Panc1 (cell line): ENCODE data around the gene HTR3C. TPM values are rescaled to one million over a fixed set of nuclear protein-coding genes. Genes with fewer than 3 reads are reported as not detected.

ENCODE experiments used
- ATAC-seq: fragments of 200-7000 bp; cut with Tn5 transposase; 2 replicates; pipeline ENCODE4 v1.9.1; 2020; ENCODE audit warnings: mild to moderate bottlenecking, moderate library complexity
- BruUV-seq: library from RNA; stranded (reverse); fragments of 400-500 nt; replicated peaks from 2 replicates; lab custom pipeline; 2021; lab: Mats Ljungman, UMichigan
- CTCF ChIA-PET: fragments of 300-600 bp; sonication (Branson Sonifier 250); formaldehyde crosslinking; loops from one replicate; lab custom pipeline; 2022; ENCODE audit warnings: antibody characterized with exemption; lab: Charles Lee
- POLR2A ChIA-PET: fragments of 300-600 bp; sonication (Branson Sonifier 250); formaldehyde crosslinking; loops from one replicate; lab custom pipeline; 2022; ENCODE audit warnings: antibody characterized with exemption; lab: Charles Lee
- DNase-seq: peaks from one replicate; pipeline ENCODE4 v3.0.0-alpha.2; 2010; ENCODE audit warnings: low read depth, low spot score
- H3K27ac ChIP-seq: 2 replicates; pipeline ENCODE4 v1.5.1; 2011; ENCODE audit warnings: mild to moderate bottlenecking, low read length, inconsistent platforms
- H3K27me3 ChIP-seq: fragments of 200-500 bp; sonication (Bioruptor generic); 2 replicates; pipeline ENCODE4 v1.6.0; 2014; ENCODE audit warnings: low read length, inconsistent platforms; ENCODE audit not compliant: control insufficient read depth, insufficient read depth
- H3K36me3 ChIP-seq: fragments of 200-500 bp; sonication (Bioruptor generic); 2 replicates; pipeline ENCODE4 v1.5.1; 2014; ENCODE audit warnings: inconsistent platforms, mild to moderate bottlenecking, low read length, moderate library complexity; ENCODE audit not compliant: control insufficient read depth, insufficient read depth
- H3K4me1 ChIP-seq: 2 replicates; pipeline ENCODE4 v1.5.1; 2011; ENCODE audit warnings: inconsistent platforms, mild to moderate bottlenecking, low read length, moderate library complexity; ENCODE audit not compliant: control insufficient read depth, insufficient read depth
- H3K4me3 ChIP-seq, 2 experiments: 2 replicates each; pipeline ENCODE4 v1.5.1; 2011 to 2012; ENCODE audit warnings: low read depth in 2 of 2, low read length in 2 of 2, mild to moderate bottlenecking in 2 of 2, inconsistent platforms in 1 of 2, moderate library complexity in 1 of 2
- H3K9me3 ChIP-seq: fragments of 200-500 bp; sonication (Bioruptor generic); 2 replicates; pipeline ENCODE4 v1.5.1; 2014; ENCODE audit warnings: low read depth, mild to moderate bottlenecking, inconsistent platforms, low read length, moderate library complexity; ENCODE audit not compliant: control insufficient read depth, insufficient read depth
- POLR2AphosphoS5 ChIP-seq: IDR thresholded peaks from 2 replicates; pipeline ENCODE4 v1.6.1; 2012; ENCODE audit warnings: mild to moderate bottlenecking, low read depth, low read length, moderate library complexity
- SIN3A ChIP-seq: IDR thresholded peaks from 2 replicates; pipeline ENCODE4 v1.6.1; 2012; ENCODE audit warnings: low read depth, mild to moderate bottlenecking, low read length, moderate library complexity, borderline replicate concordance; ENCODE audit not compliant: insufficient read depth
- TCF7L2 ChIP-seq: IDR thresholded peaks from 2 replicates; pipeline ENCODE4 v1.6.1; 2011; ENCODE audit warnings: mild to moderate bottlenecking, low read depth, low read length, inconsistent platforms
- in situ Hi-C: cut with HindIII; loops from 2 replicates; pipeline ENCODE4 v1.10.0; 2016; ENCODE audit warnings: low sequenced_read_pairs, low pct_unique_long_range_greater_than_20kb
- intact Hi-C: fragments of 100-400 bp; cut with micrococcal nuclease; formaldehyde crosslinking; loops from one replicate; pipeline ENCODE4 v1.10.0; 2022; ENCODE audit not compliant: unreplicated experiment
- total RNA-seq: library from RNA; stranded (reverse); gene quantifications from one replicate; pipeline ENCODE4 v1.2.1, GENCODE V29; 2021; ENCODE audit not compliant: unreplicated experiment
- TF ChIP-seq, protein P1 (sequence below), 2 experiments: IDR thresholded peaks; 2 replicates each; pipeline ENCODE4 v1.6.1; 2011 to 2012; ENCODE audit warnings: low read depth in 2 of 2, control low read depth in 1 of 2, low read length in 1 of 2, mild to moderate bottlenecking in 1 of 2, moderate library complexity in 1 of 2; ENCODE audit not compliant: insufficient read depth in 1 of 2
- TF ChIP-seq, protein P2 (sequence below): fragments of 450-650 bp; IDR thresholded peaks from 2 replicates; pipeline ENCODE4 v1.5.1; 2017; ENCODE audit warnings: mild to moderate bottlenecking

Gene HTR3C
- total RNA-seq, 1 experiment from 2014 or later, result not detected

GRCh38 chr3:184099806-184100686, 47.2 kb downstream of the HTR3C start:
- CTCF ChIA-PET, result interaction anchor here (0.6 kb wide), 1 partner anchor 609 kb away, joined by 3 read pairs; no protein-coding TSS in a partner anchor
- POLR2A ChIA-PET, result interaction anchor here (0.6 kb wide), 1 partner anchor 18 kb away, joined by 3 read pairs; no protein-coding TSS in a partner anchor
- BruUV-seq, result no TSS peak
- no peaks in the 10 kb centered on the region for H3K36me3 ChIP-seq
- no peaks in the 10 kb centered on the region; the same call in 1 of the 2 replicates for H3K27me3 ChIP-seq
- H3K4me3 ChIP-seq, result no peak overlapping the region
- H3K9me3 ChIP-seq, result no peaks in the 10 kb centered on the region
- DNase-seq (no peak), ATAC-seq (peak; percentile 63)
- intact Hi-C loops (no loop called here), in situ Hi-C loops (no loop called here)
- H3K27ac ChIP-seq, result no peak overlapping the region
- peaks cover 4% of the 10 kb centered on the region; the same call in 1 of the 2 replicates for H3K4me1 ChIP-seq
- TF ChIP-seq TCF7L2 (no peak), SIN3A (no peak), POLR2AphosphoS5 (no peak)
- TF ChIP-seq, protein P1, sequence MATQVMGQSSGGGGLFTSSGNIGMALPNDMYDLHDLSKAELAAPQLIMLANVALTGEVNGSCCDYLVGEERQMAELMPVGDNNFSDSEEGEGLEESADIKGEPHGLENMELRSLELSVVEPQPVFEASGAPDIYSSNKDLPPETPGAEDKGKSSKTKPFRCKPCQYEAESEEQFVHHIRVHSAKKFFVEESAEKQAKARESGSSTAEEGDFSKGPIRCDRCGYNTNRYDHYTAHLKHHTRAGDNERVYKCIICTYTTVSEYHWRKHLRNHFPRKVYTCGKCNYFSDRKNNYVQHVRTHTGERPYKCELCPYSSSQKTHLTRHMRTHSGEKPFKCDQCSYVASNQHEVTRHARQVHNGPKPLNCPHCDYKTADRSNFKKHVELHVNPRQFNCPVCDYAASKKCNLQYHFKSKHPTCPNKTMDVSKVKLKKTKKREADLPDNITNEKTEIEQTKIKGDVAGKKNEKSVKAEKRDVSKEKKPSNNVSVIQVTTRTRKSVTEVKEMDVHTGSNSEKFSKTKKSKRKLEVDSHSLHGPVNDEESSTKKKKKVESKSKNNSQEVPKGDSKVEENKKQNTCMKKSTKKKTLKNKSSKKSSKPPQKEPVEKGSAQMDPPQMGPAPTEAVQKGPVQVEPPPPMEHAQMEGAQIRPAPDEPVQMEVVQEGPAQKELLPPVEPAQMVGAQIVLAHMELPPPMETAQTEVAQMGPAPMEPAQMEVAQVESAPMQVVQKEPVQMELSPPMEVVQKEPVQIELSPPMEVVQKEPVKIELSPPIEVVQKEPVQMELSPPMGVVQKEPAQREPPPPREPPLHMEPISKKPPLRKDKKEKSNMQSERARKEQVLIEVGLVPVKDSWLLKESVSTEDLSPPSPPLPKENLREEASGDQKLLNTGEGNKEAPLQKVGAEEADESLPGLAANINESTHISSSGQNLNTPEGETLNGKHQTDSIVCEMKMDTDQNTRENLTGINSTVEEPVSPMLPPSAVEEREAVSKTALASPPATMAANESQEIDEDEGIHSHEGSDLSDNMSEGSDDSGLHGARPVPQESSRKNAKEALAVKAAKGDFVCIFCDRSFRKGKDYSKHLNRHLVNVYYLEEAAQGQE (IDR thresholded peaks at IDR 0.05; ENCODE audit: insufficient read depth in 1 of 2, low read depth in 2 of 2, low read length in 1 of 2), result no peak
- TF ChIP-seq, protein P2, sequence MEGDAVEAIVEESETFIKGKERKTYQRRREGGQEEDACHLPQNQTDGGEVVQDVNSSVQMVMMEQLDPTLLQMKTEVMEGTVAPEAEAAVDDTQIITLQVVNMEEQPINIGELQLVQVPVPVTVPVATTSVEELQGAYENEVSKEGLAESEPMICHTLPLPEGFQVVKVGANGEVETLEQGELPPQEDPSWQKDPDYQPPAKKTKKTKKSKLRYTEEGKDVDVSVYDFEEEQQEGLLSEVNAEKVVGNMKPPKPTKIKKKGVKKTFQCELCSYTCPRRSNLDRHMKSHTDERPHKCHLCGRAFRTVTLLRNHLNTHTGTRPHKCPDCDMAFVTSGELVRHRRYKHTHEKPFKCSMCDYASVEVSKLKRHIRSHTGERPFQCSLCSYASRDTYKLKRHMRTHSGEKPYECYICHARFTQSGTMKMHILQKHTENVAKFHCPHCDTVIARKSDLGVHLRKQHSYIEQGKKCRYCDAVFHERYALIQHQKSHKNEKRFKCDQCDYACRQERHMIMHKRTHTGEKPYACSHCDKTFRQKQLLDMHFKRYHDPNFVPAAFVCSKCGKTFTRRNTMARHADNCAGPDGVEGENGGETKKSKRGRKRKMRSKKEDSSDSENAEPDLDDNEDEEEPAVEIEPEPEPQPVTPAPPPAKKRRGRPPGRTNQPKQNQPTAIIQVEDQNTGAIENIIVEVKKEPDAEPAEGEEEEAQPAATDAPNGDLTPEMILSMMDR, result no peak

Other genes starting within 250 kb of the HTR3C start
- 7.9 TPM for gene MAP6D1, start 227.5 kb upstream of the HTR3C start, total RNA-seq
- gene PARL, start 168.2 kb upstream of the HTR3C start, total RNA-seq, result 82.3 TPM
- 35.1 TPM for gene ABCC5, start 35.2 kb upstream of the HTR3C start, total RNA-seq
- not detected for gene HTR3D, start 21.3 kb upstream of the HTR3C start, total RNA-seq
- gene HTR3E, start 44.0 kb downstream of the HTR3C start, total RNA-seq, result not detected
- gene EIF2B5, start 82.3 kb downstream of the HTR3C start, total RNA-seq, result 60.2 TPM
- gene DVL3, start 102.3 kb downstream of the HTR3C start, total RNA-seq, result 97.2 TPM
- 335 TPM for gene AP2M1, start 121.8 kb downstream of the HTR3C start, total RNA-seq
- 101 TPM for gene ABCF3, start 133.2 kb downstream of the HTR3C start, total RNA-seq
- gene VWA5B2, start 176.5 kb downstream of the HTR3C start, total RNA-seq, result 0.28 TPM
- gene ALG3, start 195.9 kb downstream of the HTR3C start, total RNA-seq, result 72.7 TPM
- 10.7 TPM for gene EEF1AKMT4, start 196.6 kb downstream of the HTR3C start, total RNA-seq
- gene CAMK2N2, start 208.5 kb downstream of the HTR3C start, total RNA-seq, result 5.7 TPM
- not detected for gene ECE2, start 223.0 kb downstream of the HTR3C start, total RNA-seq
- 536 TPM for gene PSMD2, start 246.2 kb downstream of the HTR3C start, total RNA-seq